Fibroblast of villous mesenchyme (primary cell): Measurements from ENCODE around the gene SERPINB2. TPM values are rescaled to one million over a fixed set of nuclear protein-coding genes. Genes with fewer than 3 reads are reported as not detected.
A peak's percentile ranks its signal among the peaks of the same experiment; 100 is the strongest.

ENCODE experiments used
- DNase-seq: peaks from one replicate; pipeline ENCODE4 v3.0.0-alpha.2; 2010; ENCODE audit warnings: low read depth
- H3K4me3 ChIP-seq: 2 replicates; pipeline ENCODE4 v1.5.1; 2011; ENCODE audit warnings: low read depth, mild to moderate bottlenecking, low read length
- CTCF ChIP-seq: IDR thresholded peaks from 2 replicates; pipeline ENCODE4 v1.5.1; 2012; ENCODE audit warnings: low read depth, mild to moderate bottlenecking, low read length; ENCODE audit not compliant: insufficient read depth
- total RNA-seq: library from RNA; depleted of rRNA; stranded (reverse); fragments of >200 nt; gene quantifications from 2 replicates; pipeline ENCODE4 v1.2.3, GENCODE V29; 2012

Gene SERPINB2
- total RNA-seq, 1 donor: 22.9 TPM

DNA sequence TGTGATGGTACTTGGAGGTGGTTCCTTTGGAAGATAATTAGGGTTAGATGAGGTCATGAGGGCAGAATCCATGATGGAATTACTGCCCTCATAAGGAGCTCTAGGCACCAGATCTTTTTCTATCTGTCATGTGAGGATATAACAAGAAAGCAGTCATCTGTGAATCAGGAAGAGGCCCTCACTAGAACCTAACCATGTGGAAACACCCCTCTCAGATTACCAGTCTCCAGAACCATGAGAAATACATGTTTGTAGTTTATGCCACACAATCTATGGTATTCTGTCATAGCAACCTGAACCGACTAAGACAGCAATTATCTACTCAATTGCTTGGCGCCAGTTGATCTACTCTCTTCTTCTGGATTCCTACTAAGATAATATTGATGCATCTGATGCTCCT lies 17.9 kb downstream of the SERPINB2 start:
- TF ChIP-seq CTCF: no peak
- DNase-seq: no peak
- H3K4me3 ChIP-seq: no peak overlapping the region

DNA sequence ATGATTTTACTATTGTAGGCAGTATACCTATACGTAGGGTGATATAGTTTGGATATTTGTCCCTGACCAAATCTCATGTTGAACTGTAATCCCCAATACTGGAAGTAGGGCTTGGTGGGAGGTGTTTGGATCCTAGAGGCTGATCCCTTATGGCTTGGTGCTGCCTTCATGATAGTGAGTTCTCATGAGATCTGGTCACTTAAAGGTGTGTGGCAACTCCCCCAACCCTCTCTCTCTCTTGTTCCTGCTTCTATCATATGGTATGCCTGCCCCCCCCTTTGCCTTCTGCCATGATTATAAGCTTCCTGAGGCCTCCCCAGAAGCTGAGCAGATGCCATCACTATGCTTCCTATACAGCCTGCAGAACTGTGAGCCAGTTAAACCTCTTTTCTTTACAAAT lies 18.6 kb downstream of the SERPINB2 start:
- TF ChIP-seq CTCF: no peak
- H3K4me3 ChIP-seq: no peak overlapping the region
- DNase-seq: no peak

DNA sequence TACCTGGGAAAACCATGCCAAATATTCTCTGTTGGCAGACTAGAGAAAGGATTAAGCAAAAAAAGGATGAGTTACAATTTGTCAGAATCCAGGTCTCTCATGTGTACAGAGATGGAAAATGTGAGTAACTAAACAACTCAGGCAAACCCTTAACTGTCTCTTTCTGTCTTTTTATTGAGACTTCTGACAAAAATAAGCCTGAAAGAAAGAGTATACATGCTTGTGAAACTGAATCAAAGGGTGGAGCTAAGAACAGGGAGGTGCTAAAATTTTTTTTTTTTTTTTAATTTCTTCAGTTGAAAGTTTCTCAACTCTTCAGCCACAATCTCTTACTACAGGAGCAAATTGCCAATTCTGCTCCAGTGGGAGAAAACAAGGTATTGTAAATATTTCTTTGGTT lies 20.2 kb downstream of the SERPINB2 start, which contains the start of gene SERPINB10:
Gene SERPINB10, plus strand, starts transcription at position 295 of the 400 bp plus-strand sequence. CDS start 7,553 bp downstream, outside the sequence.
- no peak within 1 kb of the TSS for H3K4me3 ChIP-seq
- DNase-seq: no peak
- no peak for TF ChIP-seq CTCF

GRCh38 chr18:63908858-63909257 lies 21.4 kb downstream of the SERPINB2 start:
- TF ChIP-seq CTCF: no peak
- H3K4me3 ChIP-seq: no peak overlapping the region
- DNase-seq: no peak

- no peak for DNase-seq
- H3K4me3 ChIP-seq: no peak overlapping the region
- no peak for TF ChIP-seq CTCF
Observed at GRCh38 chr18:63909870-63910269, 22.4 kb downstream of the SERPINB2 start.

DNA sequence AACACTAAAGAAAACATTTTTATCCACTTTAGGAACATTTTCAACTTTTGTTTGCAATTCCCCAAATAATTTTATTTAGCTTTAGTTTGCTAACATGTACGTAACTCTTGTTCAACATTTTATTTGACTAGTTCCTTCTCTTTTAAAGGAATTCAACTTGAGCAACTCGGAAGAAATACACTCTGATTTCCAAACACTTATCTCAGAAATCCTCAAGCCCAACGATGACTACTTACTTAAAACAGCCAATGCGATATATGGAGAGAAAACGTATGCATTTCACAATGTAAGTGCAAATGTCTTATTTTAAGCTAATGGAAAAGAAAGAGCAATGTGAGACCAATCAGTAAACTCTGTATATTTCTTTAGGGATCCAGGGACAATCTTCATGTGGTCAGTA lies 30.3 kb downstream of the SERPINB2 start:
- no peak for TF ChIP-seq CTCF
- H3K4me3 ChIP-seq: no peak overlapping the region
- DNase-seq: peak; percentile 34

DNA sequence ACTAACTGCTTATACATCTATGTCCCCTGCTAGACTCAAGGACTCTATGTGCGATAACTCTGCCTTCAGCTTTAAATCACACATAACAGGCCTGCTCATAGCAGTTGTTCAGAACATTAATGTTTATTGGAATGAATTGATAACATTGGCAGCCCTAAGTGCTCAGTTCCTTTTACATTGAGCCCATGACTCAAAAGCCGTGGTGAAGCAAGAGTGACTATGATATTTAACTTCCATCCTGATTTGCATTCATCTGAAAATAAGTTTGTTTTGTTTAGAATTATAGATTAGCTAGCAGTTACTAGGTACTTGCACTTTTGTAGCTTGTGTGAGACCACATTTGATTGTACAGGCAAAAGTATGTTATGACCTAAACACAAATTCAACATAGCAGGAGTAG lies 34.5 kb downstream of the SERPINB2 start:
- H3K4me3 ChIP-seq: no peak overlapping the region
- no peak for DNase-seq
- TF ChIP-seq CTCF: no peak
